KOPT-K1 (cell line): ENCODE results near the gene STX3.

Source experiments
- H3K27ac ChIP-seq: fragments of 200-600 bp; sonication (generic); 2 replicates; pipeline ENCODE4 v1.5.1; 2016; ENCODE audit warnings: antibody characterized with exemption, mild to moderate bottlenecking, low read depth, low read length; ENCODE audit not compliant: poor library complexity, severe bottlenecking
- H3K36me3 ChIP-seq: fragments of 200-600 bp; sonication (generic); 2 replicates; pipeline ENCODE4 v1.5.1; 2017; ENCODE audit warnings: antibody characterized with exemption, mild to moderate bottlenecking, low read length, moderate library complexity; ENCODE audit not compliant: insufficient read depth
- H3K9me3 ChIP-seq: fragments of 200-600 bp; sonication (generic); 2 replicates; pipeline ENCODE4 v1.5.1; 2017; ENCODE audit warnings: antibody characterized with exemption, low read length, mild to moderate bottlenecking; ENCODE audit not compliant: insufficient read depth, poor library complexity, severe bottlenecking

The STX3 gene

DNA sequence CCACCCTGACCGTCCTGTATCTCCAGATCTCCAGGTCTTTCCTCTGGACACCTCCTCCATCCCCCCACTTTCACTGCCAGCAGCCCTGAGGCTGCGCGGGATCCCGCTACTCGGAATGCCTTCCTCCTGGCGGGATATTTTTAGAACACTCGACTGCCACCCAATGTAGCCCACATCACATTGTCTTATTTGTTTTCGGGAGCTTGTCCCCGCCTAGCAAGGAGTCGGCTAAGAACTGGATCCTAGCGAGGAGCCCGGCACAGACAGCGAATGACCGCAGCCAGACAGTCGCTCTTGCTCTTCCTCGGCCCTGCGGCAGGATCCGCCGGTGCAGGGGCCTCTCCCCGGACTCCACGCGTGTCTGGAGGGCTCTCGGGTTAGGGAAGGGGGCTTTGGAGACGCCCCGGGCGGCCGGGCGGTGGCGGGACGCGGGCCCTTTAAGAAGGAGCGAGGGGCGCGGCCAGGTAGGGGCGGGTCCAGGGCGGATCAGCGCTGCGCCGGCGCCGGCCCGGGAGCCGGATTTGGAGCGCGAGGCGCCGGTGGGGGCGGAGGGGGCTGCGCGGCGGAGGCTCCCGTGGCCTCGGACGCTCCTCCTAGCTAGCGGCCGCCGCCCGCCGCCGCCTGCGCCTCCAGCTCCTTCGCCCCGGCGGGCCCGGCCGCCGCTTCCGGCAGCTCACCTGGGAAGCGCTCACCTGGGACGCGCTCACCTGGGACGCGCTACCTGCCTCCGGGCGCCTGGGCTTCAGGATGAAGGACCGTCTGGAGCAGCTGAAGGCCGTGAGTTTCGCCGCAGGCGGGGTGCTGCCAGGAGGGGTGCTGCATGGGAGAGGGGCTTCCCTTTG is at the start of gene STX3:
Gene STX3 (plus strand): TSS at position 518 of the 842 bp plus-strand sequence. CDS start 230 bp downstream, at position 748.
- Histone ChIP-seq H3K36me3 (no peaks in the 10 kb centered on the region), H3K9me3 (no peaks in the 10 kb centered on the region), H3K27ac (no peak within 1 kb of the TSS)

DNA sequence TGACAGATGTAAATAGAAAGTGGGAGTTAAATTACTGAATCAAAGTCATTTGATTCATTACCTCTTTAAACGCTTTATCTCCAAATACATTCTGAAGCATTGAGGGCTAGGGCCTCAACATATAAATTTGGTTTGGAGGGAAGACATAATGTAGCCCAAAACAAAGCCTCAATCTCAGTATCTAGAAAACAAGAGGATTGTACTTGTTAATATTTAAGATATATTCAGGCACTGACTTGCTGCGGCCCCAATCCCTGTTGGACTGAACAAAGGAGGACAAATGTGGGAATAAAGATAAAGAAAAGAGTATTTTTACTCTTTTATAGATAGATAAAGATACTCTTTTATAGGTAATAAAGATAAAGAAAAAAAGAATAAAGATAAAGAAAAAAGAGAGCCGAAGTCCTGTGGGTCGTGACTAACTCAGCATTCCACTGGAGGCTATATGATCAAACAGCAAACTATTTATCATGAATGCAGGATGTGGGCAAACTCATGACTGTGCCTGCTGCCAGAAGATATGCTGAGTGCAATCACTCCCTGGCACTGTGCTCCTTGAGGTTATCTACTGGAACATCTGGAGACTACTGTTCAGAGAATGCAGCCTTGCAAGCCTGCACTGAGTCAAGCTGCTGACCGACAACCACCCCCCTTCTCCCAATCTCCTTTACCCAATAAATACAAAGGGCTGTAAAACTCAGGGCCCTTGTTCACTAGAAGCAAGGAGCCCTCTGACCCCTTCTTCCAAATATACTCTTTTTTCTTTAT is 48.5 kb upstream of the STX3 start:
- H3K9me3 ChIP-seq: no peaks in the 10 kb centered on the region
- no peaks in the 10 kb centered on the region for H3K36me3 ChIP-seq
- H3K27ac ChIP-seq: no peak overlapping the region

DNA sequence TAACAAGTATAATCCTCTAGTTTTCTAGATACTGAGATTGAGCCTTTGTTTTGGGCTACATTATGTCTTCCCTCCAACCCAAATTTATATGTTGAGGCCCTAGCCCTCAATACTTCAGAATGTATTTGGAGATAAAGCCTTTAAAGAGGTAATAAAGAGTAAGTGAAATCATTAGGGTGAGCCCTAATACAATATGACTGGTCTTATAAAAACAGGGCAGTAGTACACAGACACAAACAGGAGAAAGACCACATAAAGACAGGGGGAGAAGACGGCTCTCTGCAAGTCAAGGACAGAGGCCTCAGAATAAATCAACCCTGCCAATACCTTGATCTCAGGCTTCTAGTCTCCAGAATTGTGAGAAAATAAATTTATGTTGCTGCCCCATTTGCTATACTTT is 47.8 kb upstream of the STX3 start:
- Histone ChIP-seq H3K27ac (no peak overlapping the region), H3K36me3 (no peaks in the 10 kb centered on the region), H3K9me3 (no peaks in the 10 kb centered on the region)

DNA sequence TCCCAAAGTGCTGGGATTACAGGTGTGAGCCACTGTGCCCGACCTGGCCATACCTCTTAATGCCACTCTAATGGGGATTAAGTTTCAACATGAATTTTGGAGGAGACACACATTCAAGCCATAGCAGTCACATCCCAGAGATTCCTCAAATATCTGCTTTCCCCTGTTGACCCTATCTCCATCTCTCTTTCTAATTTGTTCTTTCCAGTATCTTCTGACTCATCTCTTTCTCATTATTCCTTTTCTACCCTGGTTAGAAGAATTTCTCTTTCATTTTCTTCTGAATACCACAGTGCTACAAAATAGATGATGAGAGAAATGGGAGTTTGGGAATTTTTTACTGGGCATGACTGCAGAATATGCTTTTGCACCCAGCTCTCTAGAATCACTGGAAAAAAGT is 46.6 kb upstream of the STX3 start:
- H3K9me3 ChIP-seq: no peaks in the 10 kb centered on the region
- H3K36me3 ChIP-seq: no peaks in the 10 kb centered on the region
- H3K27ac ChIP-seq: no peak overlapping the region

DNA sequence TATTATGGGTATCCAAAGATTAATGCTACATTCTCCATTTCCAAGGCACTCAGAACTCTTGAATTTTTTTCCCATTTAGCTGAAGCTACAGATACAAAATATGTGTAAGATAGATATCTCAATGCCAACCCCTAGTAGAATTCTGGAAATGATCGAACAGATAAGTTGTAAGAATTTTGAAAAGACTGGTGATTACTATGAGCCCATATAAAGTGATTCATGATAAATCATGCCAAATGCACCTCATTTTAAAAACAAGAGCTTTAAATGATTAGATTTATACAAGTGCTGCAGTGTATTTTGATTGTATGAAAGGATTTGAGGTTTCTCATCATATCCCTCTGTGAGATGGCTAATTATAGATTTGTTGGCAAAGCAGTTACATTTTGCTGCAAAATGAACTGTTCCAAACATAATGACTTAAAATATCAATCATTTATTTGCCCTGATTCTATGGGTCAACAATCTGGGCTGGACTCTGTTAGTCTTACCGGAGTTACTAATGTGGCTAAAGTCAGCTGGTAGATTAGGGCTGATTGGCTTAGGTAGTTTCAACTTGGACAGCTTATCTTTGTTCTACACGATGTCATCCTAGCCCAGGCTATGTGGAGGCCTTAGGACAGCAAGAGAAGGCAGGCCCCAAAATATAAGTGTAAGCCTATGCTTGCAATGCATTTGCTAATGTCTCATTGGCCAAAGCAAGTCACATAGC is 44.9 kb upstream of the STX3 start:
- no peaks in the 10 kb centered on the region for H3K9me3 ChIP-seq
- no peak overlapping the region for H3K27ac ChIP-seq
- H3K36me3 ChIP-seq: no peaks in the 10 kb centered on the region

DNA sequence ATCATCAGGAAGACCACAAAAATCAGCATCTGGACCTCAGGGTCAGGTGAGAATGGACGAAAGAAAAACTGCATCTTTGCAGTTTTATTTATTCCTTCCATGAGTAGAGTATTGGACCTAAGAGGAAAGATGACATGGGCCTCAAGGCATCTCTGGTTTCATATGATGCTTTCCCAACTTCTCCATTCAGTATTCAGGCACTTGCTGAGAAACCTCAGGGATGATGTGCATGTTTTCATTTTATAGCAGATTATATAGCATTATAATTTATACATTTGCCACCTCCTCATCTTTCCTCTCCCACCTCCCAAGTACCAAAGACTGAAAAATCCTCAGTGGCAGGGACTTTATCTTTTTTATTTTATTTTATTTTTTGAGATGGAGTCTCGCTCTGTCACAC is 41.4 kb upstream of the STX3 start, which contains the start of gene OR10V1:
Gene OR10V1 (minus strand): TSS at position 101 of the 400 bp plus-strand sequence. CDS start 0 bp downstream, at position 101.
- Histone ChIP-seq H3K36me3 (no peaks in the 10 kb centered on the region), H3K9me3 (no peaks in the 10 kb centered on the region), H3K27ac (no peak within 1 kb of the TSS)

DNA sequence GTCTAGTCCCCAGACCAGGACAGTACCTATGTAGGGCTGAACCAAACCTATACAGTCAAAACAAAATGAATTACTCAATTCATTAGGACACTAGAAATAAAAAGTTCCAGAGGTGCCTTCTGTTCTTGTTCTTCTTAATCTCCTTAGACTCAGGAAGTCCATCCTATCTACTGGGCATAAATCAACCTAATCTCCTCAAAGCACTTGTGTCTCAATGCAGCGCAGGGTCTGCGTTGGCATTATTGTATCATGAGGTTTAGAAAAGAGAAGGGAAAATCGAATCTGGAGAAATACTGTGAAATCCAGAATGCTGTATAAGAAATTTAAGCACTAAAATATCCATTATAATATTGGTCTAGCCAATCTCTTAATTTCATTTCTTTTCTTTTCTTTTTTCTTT is 39.1 kb upstream of the STX3 start:
- Histone ChIP-seq H3K36me3 (no peaks in the 10 kb centered on the region), H3K27ac (no peak overlapping the region), H3K9me3 (no peaks in the 10 kb centered on the region)

DNA sequence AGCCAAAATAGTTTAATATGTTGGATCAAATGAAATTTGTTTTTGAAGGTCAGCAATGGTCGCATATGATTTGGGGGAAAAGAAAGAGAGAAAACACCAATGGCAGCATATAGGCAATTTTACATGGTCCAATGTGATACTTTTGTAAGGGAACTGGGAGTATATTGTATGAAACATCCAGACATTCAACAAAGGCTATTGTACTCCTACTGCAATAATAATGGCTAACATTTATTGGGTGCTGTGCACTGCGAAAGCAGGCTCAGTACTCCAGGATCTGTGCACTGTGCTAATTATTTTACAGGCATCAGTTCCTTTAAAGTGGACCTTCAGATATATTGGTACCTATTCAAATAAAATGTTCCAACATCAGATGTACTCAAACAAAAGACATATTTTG is 35.6 kb upstream of the STX3 start:
- Histone ChIP-seq H3K27ac (no peak overlapping the region), H3K36me3 (no peaks in the 10 kb centered on the region), H3K9me3 (no peaks in the 10 kb centered on the region)

DNA sequence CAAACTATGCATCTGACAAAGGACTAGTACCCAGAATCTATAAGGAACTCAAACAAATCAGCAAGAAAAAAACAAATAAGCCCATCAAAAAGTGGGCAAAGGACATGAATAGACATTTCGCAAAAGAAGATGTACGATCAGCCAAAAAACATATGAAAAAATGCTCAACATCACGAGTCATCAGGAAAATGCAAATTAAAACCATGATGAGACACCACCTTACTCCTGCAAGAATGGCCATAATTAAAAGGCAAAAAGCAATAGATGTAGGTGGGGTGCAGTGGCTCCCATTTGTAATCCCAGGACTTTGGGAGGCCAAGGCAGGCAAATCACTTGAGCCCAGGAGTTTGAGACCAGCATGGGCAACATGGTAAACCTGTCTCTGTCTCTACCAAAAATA is 31.1 kb upstream of the STX3 start:
- H3K36me3 ChIP-seq: no peaks in the 10 kb centered on the region
- H3K9me3 ChIP-seq: no peaks in the 10 kb centered on the region
- H3K27ac ChIP-seq: no peak overlapping the region

DNA sequence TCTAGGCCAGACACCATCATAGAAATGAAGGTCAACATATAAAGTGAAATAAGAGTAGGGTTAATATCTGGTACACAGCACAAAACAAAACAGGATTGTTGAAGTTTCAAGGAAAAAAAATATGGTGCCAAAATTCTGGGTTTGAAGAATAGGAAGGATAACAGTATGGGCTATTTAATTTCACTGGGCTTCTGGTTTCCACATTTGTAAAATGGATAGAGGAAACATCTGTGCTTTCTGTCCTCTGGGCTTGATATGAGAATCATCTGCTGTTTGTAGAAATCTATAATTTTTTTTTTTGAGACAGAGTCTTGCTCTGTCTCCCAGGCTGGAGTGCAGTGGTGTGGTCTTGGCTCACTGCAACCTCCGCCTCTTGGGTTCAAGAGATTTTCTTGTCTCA is 27.8 kb upstream of the STX3 start:
- no peaks in the 10 kb centered on the region for H3K36me3 ChIP-seq
- H3K9me3 ChIP-seq: no peaks in the 10 kb centered on the region
- H3K27ac ChIP-seq: no peak overlapping the region

DNA sequence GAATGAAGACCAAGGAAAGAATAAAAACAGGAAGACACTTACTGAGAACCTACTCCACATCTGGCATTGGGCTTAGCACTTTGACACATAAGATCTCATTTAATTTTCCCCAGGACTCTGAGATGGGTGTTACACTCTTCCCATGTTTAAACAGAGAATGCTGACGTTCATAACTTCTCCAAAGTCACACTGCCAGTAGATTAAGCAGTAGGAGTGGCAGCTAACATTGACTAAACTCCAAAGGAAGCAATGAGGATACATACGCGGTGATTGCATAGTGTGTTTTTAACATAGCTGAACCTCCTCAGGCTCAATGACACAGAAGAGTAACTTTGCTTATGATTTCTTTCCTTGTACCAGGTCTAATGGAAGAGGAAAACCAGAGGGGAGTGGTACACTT is 27.0 kb upstream of the STX3 start:
- H3K36me3 ChIP-seq: no peaks in the 10 kb centered on the region
- no peaks in the 10 kb centered on the region for H3K9me3 ChIP-seq
- H3K27ac ChIP-seq: no peak overlapping the region

DNA sequence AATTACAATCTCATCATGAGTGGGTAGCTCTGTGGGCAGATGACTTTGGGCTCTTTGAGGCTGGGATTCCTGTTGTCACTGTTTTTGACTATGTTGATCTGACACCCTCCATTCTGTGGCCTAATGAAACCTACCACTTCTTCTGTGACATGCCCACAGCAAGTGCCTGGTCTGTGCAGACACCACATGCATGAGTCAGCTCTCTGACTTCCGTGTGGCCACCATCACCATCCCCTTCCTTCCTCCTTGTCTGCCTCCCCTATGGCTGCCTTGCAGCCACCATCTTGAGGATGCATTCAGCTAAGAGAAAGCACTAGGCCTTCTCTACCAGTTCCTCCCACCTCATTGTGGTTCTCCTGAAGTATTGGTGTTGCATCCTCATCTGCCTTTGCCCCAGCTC is 26.3 kb upstream of the STX3 start:
- H3K36me3 ChIP-seq: no peaks in the 10 kb centered on the region
- H3K9me3 ChIP-seq: no peaks in the 10 kb centered on the region
- no peak overlapping the region for H3K27ac ChIP-seq

DNA sequence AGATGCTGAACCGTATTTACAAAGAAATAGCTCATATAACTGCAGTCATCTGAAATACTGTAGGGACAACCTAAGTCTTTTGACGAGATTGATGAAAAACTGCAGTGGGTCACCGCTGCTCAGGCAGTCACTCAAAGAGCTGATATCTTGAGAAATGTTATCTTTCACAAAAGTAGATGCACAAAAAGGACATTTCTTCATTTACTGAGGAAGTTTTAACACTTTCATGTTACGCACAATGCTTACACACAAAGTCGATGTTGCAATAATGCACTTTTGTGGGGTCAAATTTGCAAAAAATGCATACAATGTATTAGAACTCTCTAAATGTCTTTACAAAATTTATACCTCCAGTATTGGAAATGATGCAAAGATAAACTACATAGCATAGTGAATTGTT is 25.3 kb upstream of the STX3 start:
- Histone ChIP-seq H3K36me3 (no peaks in the 10 kb centered on the region), H3K27ac (no peak overlapping the region), H3K9me3 (no peaks in the 10 kb centered on the region)

DNA sequence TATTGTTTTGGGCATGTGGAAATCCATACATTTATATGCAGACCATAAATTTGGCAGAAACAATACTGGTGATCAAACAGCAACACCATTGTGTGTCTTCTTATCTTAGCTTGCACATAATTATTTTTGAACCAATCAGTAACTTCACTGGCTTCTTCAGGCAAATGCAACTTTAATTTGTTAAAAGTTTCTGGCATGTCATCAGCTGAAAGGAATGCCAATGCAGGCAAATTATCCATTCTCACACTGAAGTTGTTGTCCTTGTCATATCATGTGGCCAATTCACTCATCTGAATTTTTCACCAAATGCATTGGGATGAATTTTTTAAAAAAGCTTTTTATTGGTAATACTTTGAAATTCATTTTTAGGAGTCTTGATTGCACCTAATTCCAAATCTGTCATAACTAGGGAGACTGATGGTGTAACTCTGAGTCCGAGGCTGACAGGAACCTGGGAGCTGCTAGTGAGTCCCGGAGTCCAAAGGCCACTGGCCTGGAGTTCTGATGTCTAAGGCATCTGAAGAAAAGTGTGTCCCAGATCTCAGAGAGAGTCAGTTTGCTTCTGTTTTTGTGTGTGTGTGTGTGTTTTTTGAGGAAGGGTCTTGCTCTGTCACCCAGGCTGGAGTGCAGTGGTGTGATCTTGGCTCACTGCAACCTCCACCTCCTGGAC is 24.1 kb upstream of the STX3 start:
- Histone ChIP-seq H3K9me3 (no peaks in the 10 kb centered on the region), H3K36me3 (no peaks in the 10 kb centered on the region)

DNA sequence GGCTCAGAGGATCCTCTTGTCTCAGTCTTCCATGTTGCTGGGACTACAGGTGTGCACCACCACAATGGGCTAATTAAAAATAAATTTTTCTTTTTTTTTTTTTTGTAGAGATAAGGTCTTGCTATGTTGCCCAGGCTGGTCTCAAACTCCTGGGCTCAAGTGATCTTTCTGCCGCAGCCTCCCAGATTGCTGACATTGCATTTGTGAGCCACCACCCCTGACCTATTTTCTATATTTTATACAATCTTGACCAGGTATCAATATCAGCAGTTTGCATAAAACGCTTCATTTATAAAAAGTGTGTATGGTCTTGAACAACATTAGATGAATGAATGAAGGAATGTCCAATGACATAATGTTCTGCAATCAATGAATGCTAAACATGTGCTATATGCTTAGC is 9.1 kb upstream of the STX3 start:
- H3K27ac ChIP-seq: no peak overlapping the region
- H3K36me3 ChIP-seq: no peaks in the 10 kb centered on the region
- H3K9me3 ChIP-seq: no peaks in the 10 kb centered on the region

More for the DNA sequence above, 24.1 kb upstream of the STX3 start:
- no peak overlapping the region for H3K27ac ChIP-seq
